SJCRH30 (cell line): ENCODE results near the gene FBXL17. TPM values are rescaled to one million over a fixed set of nuclear protein-coding genes. Genes with fewer than 3 reads are reported as not detected.

Source experiments
- DNase-seq, 2 experiments: peaks; one replicate each; pipeline ENCODE4 v3.0.0-alpha.2; 2015 to 2020
- H3K27ac ChIP-seq: fragments of 250-450 bp; sonication (Bioruptor Pico); 2 replicates; pipeline ENCODE4 v1.5.1; 2020; ENCODE audit warnings: mild to moderate bottlenecking, moderate library complexity
- H3K27me3 ChIP-seq: fragments of 250-450 bp; sonication (Bioruptor Pico); 2 replicates; pipeline ENCODE4 v1.5.1; 2020; ENCODE audit warnings: mild to moderate bottlenecking, moderate library complexity
- H3K36me3 ChIP-seq: fragments of 250-450 bp; sonication (Bioruptor Pico); 2 replicates; pipeline ENCODE4 v1.5.1; 2020; ENCODE audit warnings: mild to moderate bottlenecking, moderate library complexity
- H3K4me1 ChIP-seq: fragments of 250-450 bp; sonication (Bioruptor Pico); 2 replicates; pipeline ENCODE4 v1.5.1; 2020; ENCODE audit warnings: mild to moderate bottlenecking, moderate library complexity
- H3K4me3 ChIP-seq: fragments of 250-450 bp; sonication (Bioruptor Pico); 2 replicates; pipeline ENCODE4 v1.5.1; 2020; ENCODE audit warnings: mild to moderate bottlenecking, moderate library complexity
- H3K9me3 ChIP-seq: fragments of 250-450 bp; sonication (Bioruptor Pico); replicated peaks from 2 replicates; pipeline ENCODE4 v1.5.1; 2020; ENCODE audit warnings: mild to moderate bottlenecking, moderate library complexity
- total RNA-seq: library from RNA; depleted of rRNA; stranded (reverse); fragments of >200 nt; shearing (Covaris generic); gene quantifications from 2 replicates; pipeline ENCODE4 v1.2.3, GENCODE V29; 2014

The FBXL17 gene
- total RNA-seq, 1 experiment from 2014 or later, result 7.1 TPM

DNA sequence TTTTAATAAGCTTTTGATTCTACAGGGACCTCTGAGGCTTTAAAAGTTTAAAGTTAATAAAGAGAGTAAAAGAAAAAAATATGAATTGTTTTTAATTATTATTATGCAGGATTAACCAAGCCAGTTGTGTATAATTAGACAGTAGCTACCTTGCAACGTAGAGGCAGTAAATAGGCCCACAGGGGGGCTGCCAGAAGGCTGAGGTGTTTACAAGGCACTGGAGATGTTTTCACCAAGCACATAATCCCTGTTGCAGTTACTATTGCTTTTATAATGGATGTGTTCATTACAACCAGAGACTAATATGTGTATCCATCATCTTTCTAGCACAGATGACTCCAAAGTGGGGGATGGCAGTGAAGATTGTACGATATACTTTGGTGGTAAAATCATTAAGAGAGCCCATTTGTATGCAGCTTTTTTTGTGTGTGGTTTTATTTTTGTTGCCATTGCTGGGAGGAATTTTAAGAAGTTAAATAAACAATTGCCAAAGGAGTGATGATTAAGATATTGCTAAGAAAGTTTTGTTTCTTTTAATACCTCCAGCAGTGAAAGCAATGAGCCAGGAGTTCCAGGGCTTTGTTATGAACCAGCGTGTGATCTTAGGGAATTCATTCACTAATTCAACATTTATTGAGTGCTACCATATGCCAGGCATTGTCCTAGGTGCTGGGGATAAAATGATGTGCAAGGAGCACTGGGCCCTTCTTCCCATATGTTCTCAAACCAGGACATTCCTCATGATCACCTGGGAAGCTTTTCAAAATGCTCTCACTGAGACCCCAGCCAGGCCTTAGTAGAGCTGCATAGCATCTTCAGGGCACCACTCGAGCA is 572.5 kb downstream of the FBXL17 start:
- Histone ChIP-seq H3K9me3 (no peaks in the 10 kb centered on the region), H3K4me3 (no peak overlapping the region), H3K27me3 (no peaks in the 10 kb centered on the region), H3K36me3 (no peaks in the 10 kb centered on the region), H3K4me1 (peaks cover 38% of the 10 kb centered on the region), H3K27ac (no peak overlapping the region)
- DNase-seq, result no peak
